Lower leg skin (tissue), 3 donors: ENCODE measurements around the gene CNTN4.

ENCODE experiments used
- CTCF ChIP-seq, 3 donors: fragments of 450-650 bp; IDR thresholded peaks; one replicate each; pipeline ENCODE4 v1.5.1; 2016; ENCODE audit warnings: antibody characterized with exemption in 3 of 3, mild to moderate bottlenecking in 3 of 3, moderate library complexity in 2 of 3
- POLR2A ChIP-seq, 2 donors: fragments of 450-650 bp; IDR thresholded peaks; one replicate each; pipeline ENCODE4 v1.6.1; 2016 to 2017; ENCODE audit warnings: antibody characterized with exemption in 2 of 2, mild to moderate bottlenecking in 1 of 2, moderate library complexity in 1 of 2

DNA sequence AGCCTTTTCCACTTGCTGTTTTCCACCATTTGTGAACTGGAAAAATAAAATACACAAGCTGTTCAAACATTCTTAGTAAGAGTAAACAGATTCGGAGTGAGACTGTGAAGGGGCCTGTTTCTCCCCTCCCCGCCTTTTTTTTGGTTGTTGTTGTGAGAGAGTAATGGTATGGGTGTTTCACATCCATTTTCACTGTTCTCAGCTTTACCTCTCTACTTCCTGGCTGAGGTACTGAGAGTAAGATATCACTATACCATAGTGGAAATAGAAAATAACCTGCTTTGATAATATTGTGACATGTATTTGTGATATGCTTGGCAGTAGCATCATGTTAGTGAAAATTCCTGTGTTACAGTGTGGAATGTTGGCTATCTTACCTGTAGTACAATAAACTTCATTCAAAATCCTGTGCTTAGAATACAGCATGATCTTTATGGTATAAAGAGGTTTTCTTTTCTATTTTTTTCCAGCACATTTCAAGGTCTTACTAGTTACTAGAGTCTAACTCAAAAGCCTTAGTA lies 12.0 kb downstream of the CNTN4 start:
- no peak for TF ChIP-seq CTCF (IDR thresholded peaks at IDR 0.05)
- TF ChIP-seq POLR2A (IDR thresholded peaks at IDR 0.05) = no peak
